ENCODE measurements around the gene KCNH3. TPM values are rescaled to one million over a fixed set of nuclear protein-coding genes. Genes with fewer than 3 reads are reported as not detected.

The KCNH3 gene
- total and polyA plus RNA-seq, 2 of the 13 experiments (the other 11 are each of a cell fraction or from before 2014, with no cell fraction given): 0.01 to 0.07 TPM

DNA sequence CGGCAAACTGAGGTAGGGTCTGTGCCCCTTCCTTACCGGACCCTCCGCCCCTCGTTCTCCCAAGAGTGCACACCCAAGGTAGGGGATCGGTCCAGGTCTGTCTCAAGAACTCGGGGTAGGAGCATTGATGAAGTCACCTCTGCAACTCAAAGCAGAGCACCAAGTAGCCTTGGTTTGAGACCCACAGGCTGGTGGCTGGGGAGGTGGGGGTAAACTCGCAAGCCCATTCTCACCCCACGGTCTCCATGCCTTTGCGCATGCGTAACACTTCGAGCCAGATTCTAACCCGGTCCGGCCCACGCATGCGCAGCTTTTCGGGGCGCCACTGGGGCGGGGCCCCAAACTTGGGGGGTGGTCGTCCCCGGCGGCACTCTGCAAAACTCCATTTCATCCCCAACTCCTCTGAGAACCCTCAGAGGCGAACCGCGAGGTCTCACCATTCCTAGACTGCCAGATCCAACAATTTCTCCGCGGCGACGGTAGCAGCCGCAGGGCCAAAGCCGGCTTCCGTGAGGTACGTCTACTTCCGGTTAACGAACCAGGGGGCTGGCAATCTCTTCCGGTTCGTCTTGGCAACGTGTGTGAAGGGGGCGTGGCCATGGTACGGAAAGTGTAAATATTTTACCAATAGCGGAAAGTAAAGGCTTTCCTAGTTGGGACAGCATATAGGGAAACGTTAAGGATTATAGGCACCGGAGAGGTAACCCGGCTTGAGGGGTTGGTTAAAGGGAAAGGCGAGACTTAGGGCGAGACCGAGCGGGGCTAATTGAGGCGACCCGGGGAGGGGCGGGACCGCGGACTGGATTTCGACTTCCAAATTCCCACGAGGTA lies 29.0 kb downstream of the KCNH3 start, which contains the start of gene MCRS1 (continued):
- TF ChIP-seq, protein P1, sequence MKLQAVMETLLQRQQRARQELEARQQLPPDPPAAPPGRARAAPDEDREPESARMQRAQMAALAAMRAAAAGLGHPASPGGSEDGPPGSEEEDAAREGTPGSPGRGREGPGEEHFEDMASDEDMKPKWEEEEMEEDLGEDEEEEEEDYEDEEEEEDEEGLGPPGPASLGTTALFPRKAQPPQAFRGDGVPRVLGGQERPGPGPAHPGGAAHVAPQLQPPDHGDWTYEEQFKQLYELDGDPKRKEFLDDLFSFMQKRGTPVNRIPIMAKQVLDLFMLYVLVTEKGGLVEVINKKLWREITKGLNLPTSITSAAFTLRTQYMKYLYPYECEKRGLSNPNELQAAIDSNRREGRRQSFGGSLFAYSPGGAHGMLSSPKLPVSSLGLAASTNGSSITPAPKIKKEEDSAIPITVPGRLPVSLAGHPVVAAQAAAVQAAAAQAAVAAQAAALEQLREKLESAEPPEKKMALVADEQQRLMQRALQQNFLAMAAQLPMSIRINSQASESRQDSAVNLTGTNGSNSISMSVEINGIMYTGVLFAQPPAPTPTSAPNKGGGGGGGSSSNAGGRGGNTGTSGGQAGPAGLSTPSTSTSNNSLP (IDR thresholded peaks at IDR 0.05; ENCODE audit: low read depth, low read length): 0 out of 2 replicates have a peak, but pooled peaks have one; percentile 19
- TF ChIP-seq NR3C1 (CRISPR knock-in tag; IDR thresholded peaks at IDR 0.05) (no peak), ZNF776 (CRISPR knock-in tag; IDR thresholded peaks at IDR 0.05) (no peak; the same call in 1 of the 2 replicates), ZNF879 (CRISPR knock-in tag; IDR thresholded peaks at IDR 0.05) (no peak), IKZF1 (IDR thresholded peaks at IDR 0.05) (no peak), CREM (IDR thresholded peaks at IDR 0.05) (peak; percentile 89), CREM (CRISPR knock-in tag; IDR thresholded peaks at IDR 0.05) (no peak), POLR2AphosphoS5 (IDR thresholded peaks at IDR 0.05; ENCODE audit: low read depth, low read length) (peak; percentile 93)
- TF ChIP-seq, protein P2, sequence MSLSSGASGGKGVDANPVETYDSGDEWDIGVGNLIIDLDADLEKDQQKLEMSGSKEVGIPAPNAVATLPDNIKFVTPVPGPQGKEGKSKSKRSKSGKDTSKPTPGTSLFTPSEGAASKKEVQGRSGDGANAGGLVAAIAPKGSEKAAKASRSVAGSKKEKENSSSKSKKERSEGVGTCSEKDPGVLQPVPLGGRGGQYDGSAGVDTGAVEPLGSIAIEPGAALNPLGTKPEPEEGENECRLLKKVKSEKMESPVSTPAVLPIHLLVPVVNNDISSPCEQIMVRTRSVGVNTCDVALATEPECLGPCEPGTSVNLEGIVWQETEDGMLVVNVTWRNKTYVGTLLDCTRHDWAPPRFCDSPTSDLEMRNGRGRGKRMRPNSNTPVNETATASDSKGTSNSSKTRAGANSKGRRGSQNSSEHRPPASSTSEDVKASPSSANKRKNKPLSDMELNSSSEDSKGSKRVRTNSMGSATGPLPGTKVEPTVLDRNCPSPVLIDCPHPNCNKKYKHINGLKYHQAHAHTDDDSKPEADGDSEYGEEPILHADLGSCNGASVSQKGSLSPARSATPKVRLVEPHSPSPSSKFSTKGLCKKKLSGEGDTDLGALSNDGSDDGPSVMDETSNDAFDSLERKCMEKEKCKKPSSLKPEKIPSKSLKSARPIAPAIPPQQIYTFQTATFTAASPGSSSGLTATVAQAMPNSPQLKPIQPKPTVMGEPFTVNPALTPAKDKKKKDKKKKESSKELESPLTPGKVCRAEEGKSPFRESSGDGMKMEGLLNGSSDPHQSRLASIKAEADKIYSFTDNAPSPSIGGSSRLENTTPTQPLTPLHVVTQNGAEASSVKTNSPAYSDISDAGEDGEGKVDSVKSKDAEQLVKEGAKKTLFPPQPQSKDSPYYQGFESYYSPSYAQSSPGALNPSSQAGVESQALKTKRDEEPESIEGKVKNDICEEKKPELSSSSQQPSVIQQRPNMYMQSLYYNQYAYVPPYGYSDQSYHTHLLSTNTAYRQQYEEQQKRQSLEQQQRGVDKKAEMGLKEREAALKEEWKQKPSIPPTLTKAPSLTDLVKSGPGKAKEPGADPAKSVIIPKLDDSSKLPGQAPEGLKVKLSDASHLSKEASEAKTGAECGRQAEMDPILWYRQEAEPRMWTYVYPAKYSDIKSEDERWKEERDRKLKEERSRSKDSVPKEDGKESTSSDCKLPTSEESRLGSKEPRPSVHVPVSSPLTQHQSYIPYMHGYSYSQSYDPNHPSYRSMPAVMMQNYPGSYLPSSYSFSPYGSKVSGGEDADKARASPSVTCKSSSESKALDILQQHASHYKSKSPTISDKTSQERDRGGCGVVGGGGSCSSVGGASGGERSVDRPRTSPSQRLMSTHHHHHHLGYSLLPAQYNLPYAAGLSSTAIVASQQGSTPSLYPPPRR (CRISPR knock-in tag; IDR thresholded peaks at IDR 0.05; ENCODE audit: borderline replicate concordance): no peak
- TF ChIP-seq, protein P3, sequence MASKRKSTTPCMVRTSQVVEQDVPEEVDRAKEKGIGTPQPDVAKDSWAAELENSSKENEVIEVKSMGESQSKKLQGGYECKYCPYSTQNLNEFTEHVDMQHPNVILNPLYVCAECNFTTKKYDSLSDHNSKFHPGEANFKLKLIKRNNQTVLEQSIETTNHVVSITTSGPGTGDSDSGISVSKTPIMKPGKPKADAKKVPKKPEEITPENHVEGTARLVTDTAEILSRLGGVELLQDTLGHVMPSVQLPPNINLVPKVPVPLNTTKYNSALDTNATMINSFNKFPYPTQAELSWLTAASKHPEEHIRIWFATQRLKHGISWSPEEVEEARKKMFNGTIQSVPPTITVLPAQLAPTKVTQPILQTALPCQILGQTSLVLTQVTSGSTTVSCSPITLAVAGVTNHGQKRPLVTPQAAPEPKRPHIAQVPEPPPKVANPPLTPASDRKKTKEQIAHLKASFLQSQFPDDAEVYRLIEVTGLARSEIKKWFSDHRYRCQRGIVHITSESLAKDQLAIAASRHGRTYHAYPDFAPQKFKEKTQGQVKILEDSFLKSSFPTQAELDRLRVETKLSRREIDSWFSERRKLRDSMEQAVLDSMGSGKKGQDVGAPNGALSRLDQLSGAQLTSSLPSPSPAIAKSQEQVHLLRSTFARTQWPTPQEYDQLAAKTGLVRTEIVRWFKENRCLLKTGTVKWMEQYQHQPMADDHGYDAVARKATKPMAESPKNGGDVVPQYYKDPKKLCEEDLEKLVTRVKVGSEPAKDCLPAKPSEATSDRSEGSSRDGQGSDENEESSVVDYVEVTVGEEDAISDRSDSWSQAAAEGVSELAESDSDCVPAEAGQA (IDR thresholded peaks at IDR 0.05; ENCODE audit: low read depth): 0 out of 2 replicates have a peak, but pooled peaks have one; percentile 48
- TF ChIP-seq, protein P3 (CRISPR knock-in tag; IDR thresholded peaks at IDR 0.05; ENCODE audit: borderline replicate concordance): no peak
- TF ChIP-seq, protein P4, sequence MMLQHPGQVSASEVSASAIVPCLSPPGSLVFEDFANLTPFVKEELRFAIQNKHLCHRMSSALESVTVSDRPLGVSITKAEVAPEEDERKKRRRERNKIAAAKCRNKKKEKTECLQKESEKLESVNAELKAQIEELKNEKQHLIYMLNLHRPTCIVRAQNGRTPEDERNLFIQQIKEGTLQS (CRISPR knock-in tag; IDR thresholded peaks at IDR 0.05): 0 out of 2 replicates have a peak, but pooled peaks have one; percentile 9

All from HepG2 (cell line).